HepG2 (cell line): Measurements from ENCODE around the gene MINDY1. TPM values are rescaled to one million over a fixed set of nuclear protein-coding genes. Genes with fewer than 3 reads are reported as not detected.

Source experiments
- AFF4 ChIP-seq: sonication (generic); formaldehyde crosslinking; IDR thresholded peaks from 2 replicates; pipeline ENCODE4 v1.4.0; 2020; ENCODE audit warnings: missing genetic modification reagents
- HHEX ChIP-seq: IDR thresholded peaks from 2 replicates; pipeline ENCODE4 v1.6.1; 2016; ENCODE audit warnings: control low read depth
- KLF9 ChIP-seq: IDR thresholded peaks from 2 replicates; pipeline ENCODE4 v1.6.1; 2016; ENCODE audit warnings: low read depth
- MAFG ChIP-seq: sonication (generic); formaldehyde crosslinking; IDR thresholded peaks from 2 replicates; pipeline ENCODE4 v1.5.1; 2020; ENCODE audit warnings: mild to moderate bottlenecking, missing genetic modification reagents
- MXD1 ChIP-seq: sonication (generic); formaldehyde crosslinking; IDR thresholded peaks from 2 replicates; pipeline ENCODE4 v1.4.0; 2020; ENCODE audit warnings: mild to moderate bottlenecking, missing genetic modification reagents
- PRDM4 ChIP-seq: sonication (generic); formaldehyde crosslinking; IDR thresholded peaks from 2 replicates; pipeline ENCODE4 v1.9.0; 2021; ENCODE audit warnings: missing genetic modification reagents, borderline replicate concordance
- SNAPC5 ChIP-seq: sonication (generic); formaldehyde crosslinking; IDR thresholded peaks from 2 replicates; pipeline ENCODE4 v1.8.1; 2023; ENCODE audit warnings: mild to moderate bottlenecking, missing genetic modification reagents, borderline replicate concordance
- THAP7 ChIP-seq: sonication (generic); formaldehyde crosslinking; IDR thresholded peaks from 2 replicates; pipeline ENCODE4 v1.8.1; 2023; ENCODE audit warnings: mild to moderate bottlenecking, missing genetic modification reagents
- ZMYM4 ChIP-seq: sonication (generic); formaldehyde crosslinking; IDR thresholded peaks from 2 replicates; pipeline ENCODE4 v1.8.1; 2023; ENCODE audit warnings: mild to moderate bottlenecking, missing genetic modification reagents
- ZNF549 ChIP-seq: sonication (generic); formaldehyde crosslinking; IDR thresholded peaks from 2 replicates; pipeline ENCODE4 v1.5.0; 2020; ENCODE audit warnings: missing genetic modification reagents
- ZNF646 ChIP-seq: sonication (generic); formaldehyde crosslinking; IDR thresholded peaks from 2 replicates; pipeline ENCODE4 v1.9.0; 2021; ENCODE audit warnings: mild to moderate bottlenecking, missing genetic modification reagents
- ZNF768 ChIP-seq: sonication (generic); formaldehyde crosslinking; IDR thresholded peaks from 2 replicates; pipeline ENCODE4 v1.4.0; 2020; ENCODE audit warnings: missing genetic modification reagents
- ZNF773 ChIP-seq: sonication (generic); formaldehyde crosslinking; IDR thresholded peaks from 2 replicates; pipeline ENCODE4 v1.4.0; 2020; ENCODE audit warnings: missing genetic modification reagents, borderline replicate concordance
- ZNF816 ChIP-seq: sonication (generic); formaldehyde crosslinking; IDR thresholded peaks from 2 replicates; pipeline ENCODE4 v1.8.0; 2022; ENCODE audit warnings: missing genetic modification reagents, mild to moderate bottlenecking, borderline replicate concordance
- polyA plus RNA-seq, 8 experiments: library from polyadenylated mRNA; depleted of rRNA in 3 of 8; stranded (reverse) in 7 of 8; unstranded in 1 of 8; fragments of >200 nt; fragmentation: Illumina TruSeq in 4 of 8; extraction: Trizol in 4 of 8; gene quantifications; 2 replicates each; pipeline versions ENCODE4 v1.2.1 to v1.2.3, GENCODE V29; 2011 to 2016; ENCODE audit warnings: low read depth in 4 of 8, missing spikeins in 1 of 8, mixed read lengths in 1 of 8; ENCODE audit not compliant: insufficient read depth in 1 of 8
- total RNA-seq, 5 experiments: library from RNA; depleted of rRNA; stranded (reverse); fragments of >200 nt; fragmentation: Illumina TruSeq; extraction: Trizol; gene quantifications; 2 replicates each; pipeline ENCODE4 v1.2.3, GENCODE V29; 2016; ENCODE audit warnings: low read depth in 1 of 5

The MINDY1 gene
- total and polyA plus RNA-seq, 2 of the 13 experiments (the other 11 are each of a cell fraction or from before 2014, with no cell fraction given), result 11.1 to 15.0 TPM

- TF ChIP-seq ZNF646 (CRISPR knock-in tag) (no peak), ZNF549 (CRISPR knock-in tag) (no peak), HHEX (no peak), THAP7 (CRISPR knock-in tag) (no peak), ZNF773 (CRISPR knock-in tag) (no peak), AFF4 (no peak), MAFG (CRISPR knock-in tag) (no peak), KLF9 (CRISPR knock-in tag) (no peak), ZMYM4 (peak; percentile 49), PRDM4 (CRISPR knock-in tag) (no peak), ZNF816 (CRISPR knock-in tag) (no peak), MXD1 (CRISPR knock-in tag) (0 out of 2 replicates have a peak, but pooled peaks have one; percentile 31), ZNF768 (CRISPR knock-in tag) (no peak), SNAPC5 (CRISPR knock-in tag) (no peak)
Observed at GRCh38 chr1:150979092-150980056, 27.3 kb downstream of the MINDY1 start (continued).
